A673 (cell line): ENCODE measurements around the gene KATNAL2. TPM values are rescaled to one million over a fixed set of nuclear protein-coding genes. Genes with fewer than 3 reads are reported as not detected.
A peak's percentile ranks its signal among the peaks of the same experiment; 100 is the strongest.

ENCODE experiments used
- BruUV-seq: library from RNA; stranded (reverse); fragments of 400-500 nt; replicated peaks from 2 replicates; lab custom pipeline; 2021; lab: Mats Ljungman, UMichigan
- CTCF ChIA-PET: fragments of 300-600 bp; sonication (Branson Sonifier 250); formaldehyde crosslinking; loops from one replicate; lab custom pipeline; 2022; ENCODE audit warnings: antibody characterized with exemption; lab: Charles Lee
- POLR2A ChIA-PET: fragments of 300-600 bp; sonication (Branson Sonifier 250); formaldehyde crosslinking; loops from one replicate; lab custom pipeline; 2022; ENCODE audit warnings: antibody characterized with exemption; ENCODE audit not compliant: low non-redundant PET; lab: Charles Lee
- DNase-seq: peaks from one replicate; pipeline ENCODE4 v3.0.0-alpha.2; 2015; ENCODE audit warnings: low spot score
- H3K27ac ChIP-seq: fragments of 200-600 bp; sonication (generic); 2 replicates; pipeline ENCODE4 v1.5.1; 2016; ENCODE audit warnings: mixed run types, low read depth, mild to moderate bottlenecking, mixed read lengths, antibody characterized with exemption, low read length; ENCODE audit not compliant: poor library complexity, severe bottlenecking
- H3K27me3 ChIP-seq: fragments of 200-600 bp; sonication (generic); replicated peaks from 2 replicates; pipeline ENCODE4 v1.6.1; 2017; ENCODE audit warnings: mixed run types, low read depth, mild to moderate bottlenecking, mixed read lengths, antibody characterized with exemption, low read length; ENCODE audit not compliant: insufficient read depth, poor library complexity
- H3K36me3 ChIP-seq: fragments of 200-600 bp; sonication (generic); 2 replicates; pipeline ENCODE4 v1.6.1; 2016; ENCODE audit warnings: mixed run types, mild to moderate bottlenecking, mixed read lengths, antibody characterized with exemption, low read length; ENCODE audit not compliant: insufficient read depth, poor library complexity, severe bottlenecking
- H3K4me1 ChIP-seq: fragments of 200-600 bp; sonication (generic); 2 replicates; pipeline ENCODE4 v1.6.1; 2017; ENCODE audit warnings: mixed run types, mild to moderate bottlenecking, mixed read lengths, antibody characterized with exemption, low read length; ENCODE audit not compliant: insufficient read depth, poor library complexity, severe bottlenecking
- H3K4me3 ChIP-seq: fragments of 200-600 bp; sonication (generic); 2 replicates; pipeline ENCODE4 v1.5.1; 2016; ENCODE audit warnings: low read depth, mixed run types, mild to moderate bottlenecking, mixed read lengths, low read length; ENCODE audit not compliant: poor library complexity, severe bottlenecking
- H3K9me3 ChIP-seq: fragments of 200-600 bp; sonication (generic); 2 replicates; pipeline ENCODE4 v1.6.1; 2016; ENCODE audit warnings: mixed run types, low read depth, mild to moderate bottlenecking, mixed read lengths, antibody characterized with exemption, low read length; ENCODE audit not compliant: poor library complexity, severe bottlenecking
- EZH2 ChIP-seq: fragments of 200-600 bp; sonication (generic); IDR thresholded peaks from 2 replicates; pipeline ENCODE4 v1.6.1; 2017; ENCODE audit warnings: borderline replicate concordance, low read depth, mild to moderate bottlenecking, mixed read lengths, antibody characterized with exemption, low read length; ENCODE audit not compliant: poor library complexity, severe bottlenecking
- intact Hi-C: fragments of 100-400 bp; cut with micrococcal nuclease; formaldehyde crosslinking; loops from one replicate; pipeline ENCODE4 v1.10.0; 2022; ENCODE audit not compliant: unreplicated experiment
- total RNA-seq: library from RNA; stranded (reverse); gene quantifications from 2 replicates; pipeline ENCODE4 v1.2.3, GENCODE V29; 2021
- TF ChIP-seq, protein P1 (sequence below): fragments of 300-800, 200-600 bp; sonication (generic); conservative IDR thresholded peaks from 2 replicates; pipeline ENCODE4 v1.5.1; 2017; ENCODE audit warnings: low read depth, mild to moderate bottlenecking, antibody characterized with exemption, low read length, moderate library complexity, mixed read lengths

Gene KATNAL2
- total RNA-seq, 1 experiment from 2014 or later: 10.6 TPM

GRCh38 chr18:46915800-46916550 is 1.4 kb upstream of the KATNAL2 start:
- peak overlapping the region; percentile 70 for H3K4me3 ChIP-seq
- POLR2A ChIA-PET: no interaction called here
- H3K4me1 ChIP-seq: peaks cover 23% of the 10 kb centered on the region
- CTCF ChIA-PET: no interaction called here
- H3K27me3 ChIP-seq: no peaks in the 10 kb centered on the region
- BruUV-seq: TSS peak; percentile 39
- H3K9me3 ChIP-seq: no peaks in the 10 kb centered on the region
- DNase-seq: no peak
- H3K36me3 ChIP-seq: no peaks in the 10 kb centered on the region
- intact Hi-C loops: no loop called here
- H3K27ac ChIP-seq: peak overlapping the region; percentile 88
- TF ChIP-seq, protein P1, sequence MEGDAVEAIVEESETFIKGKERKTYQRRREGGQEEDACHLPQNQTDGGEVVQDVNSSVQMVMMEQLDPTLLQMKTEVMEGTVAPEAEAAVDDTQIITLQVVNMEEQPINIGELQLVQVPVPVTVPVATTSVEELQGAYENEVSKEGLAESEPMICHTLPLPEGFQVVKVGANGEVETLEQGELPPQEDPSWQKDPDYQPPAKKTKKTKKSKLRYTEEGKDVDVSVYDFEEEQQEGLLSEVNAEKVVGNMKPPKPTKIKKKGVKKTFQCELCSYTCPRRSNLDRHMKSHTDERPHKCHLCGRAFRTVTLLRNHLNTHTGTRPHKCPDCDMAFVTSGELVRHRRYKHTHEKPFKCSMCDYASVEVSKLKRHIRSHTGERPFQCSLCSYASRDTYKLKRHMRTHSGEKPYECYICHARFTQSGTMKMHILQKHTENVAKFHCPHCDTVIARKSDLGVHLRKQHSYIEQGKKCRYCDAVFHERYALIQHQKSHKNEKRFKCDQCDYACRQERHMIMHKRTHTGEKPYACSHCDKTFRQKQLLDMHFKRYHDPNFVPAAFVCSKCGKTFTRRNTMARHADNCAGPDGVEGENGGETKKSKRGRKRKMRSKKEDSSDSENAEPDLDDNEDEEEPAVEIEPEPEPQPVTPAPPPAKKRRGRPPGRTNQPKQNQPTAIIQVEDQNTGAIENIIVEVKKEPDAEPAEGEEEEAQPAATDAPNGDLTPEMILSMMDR: no peak
- no peak for TF ChIP-seq EZH2

DNA sequence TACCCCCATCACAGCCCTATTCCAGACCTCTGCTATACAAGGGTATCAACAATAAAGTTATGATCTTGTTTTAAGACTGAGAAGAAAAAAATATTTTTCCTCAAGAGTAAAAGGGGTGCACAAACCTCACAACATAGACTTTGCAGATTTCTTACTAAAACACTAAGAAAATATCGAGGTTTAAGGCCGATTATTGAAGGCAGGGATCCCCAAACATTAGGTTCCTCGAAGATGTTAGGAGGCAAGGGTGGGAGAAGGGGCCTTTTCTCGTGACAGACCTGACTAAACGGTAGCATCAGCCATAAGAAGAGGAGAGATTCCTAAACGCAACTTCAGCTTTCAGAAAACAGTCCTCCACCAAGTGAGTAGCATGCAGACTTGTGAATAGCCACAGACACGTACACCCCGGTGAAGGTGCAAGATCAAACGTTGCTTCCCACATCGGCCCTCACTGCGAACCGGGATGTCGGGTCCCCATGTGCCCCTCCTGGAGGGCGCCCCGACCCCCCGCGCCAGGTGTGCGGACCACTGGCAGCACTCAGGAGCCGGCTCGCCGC is 773 bp upstream of the KATNAL2 start:
- peak overlapping the region; percentile 88 for H3K27ac ChIP-seq
- no TSS peak for BruUV-seq
- H3K36me3 ChIP-seq: no peaks in the 10 kb centered on the region
- H3K4me3 ChIP-seq: peak overlapping the region; percentile 70
- ChIA-PET POLR2A (no interaction called here), CTCF (no interaction called here)
- DNase-seq: peak; percentile 36
- H3K4me1 ChIP-seq: peaks cover 23% of the 10 kb centered on the region
- TF ChIP-seq EZH2: no peak
- TF ChIP-seq, protein P1: no peak
- H3K9me3 ChIP-seq: no peaks in the 10 kb centered on the region
- no peaks in the 10 kb centered on the region for H3K27me3 ChIP-seq
- intact Hi-C loops: no loop called here

DNA sequence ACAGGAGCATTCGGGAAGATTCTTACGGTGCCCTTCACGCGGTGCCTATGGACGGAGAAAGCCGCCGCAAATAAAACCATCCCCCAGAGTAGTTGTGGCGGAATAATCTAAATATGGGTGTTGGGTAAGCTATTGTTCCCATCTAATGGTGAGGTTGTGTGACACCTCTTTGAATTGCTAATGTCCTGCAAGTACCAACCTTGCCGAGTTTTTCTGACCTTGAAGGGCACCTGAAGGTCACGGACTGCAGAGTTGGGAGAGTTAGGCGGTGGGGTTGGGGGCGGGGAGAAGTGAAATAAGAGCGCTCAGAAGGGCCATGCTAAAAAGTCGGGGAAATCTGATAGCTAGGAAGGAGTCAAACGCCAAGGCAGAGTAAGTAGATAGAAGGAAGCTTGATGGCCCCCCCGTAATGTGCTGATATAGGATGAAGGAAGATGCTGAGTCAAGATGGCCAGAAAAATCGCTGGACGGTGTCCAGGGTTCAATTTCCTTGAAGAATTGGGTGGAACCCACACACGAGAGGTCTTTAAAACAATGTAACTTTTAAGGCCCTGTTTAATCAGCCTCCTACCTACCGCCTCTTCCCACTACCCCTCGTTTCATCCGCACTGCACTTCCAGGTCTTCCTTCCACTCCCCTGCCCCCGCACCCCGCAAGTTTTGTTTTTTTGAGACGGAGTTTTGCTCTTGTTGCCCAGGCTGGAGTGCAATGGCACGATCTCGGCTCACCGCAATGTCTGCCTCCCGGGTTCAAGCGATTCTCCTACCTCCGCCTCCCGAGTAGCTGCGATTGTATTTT is 600 bp downstream of the KATNAL2 start:
- H3K27ac ChIP-seq: peak overlapping the region; percentile 88
- CTCF ChIA-PET: no interaction called here
- POLR2A ChIA-PET: interaction anchor here (0.6 kb wide), 2 partner anchors 23 to 820 kb away, joined by 4 to 5 read pairs; partner anchors contain the start of gene ATP5F1A

More for the DNA sequence above, 600 bp downstream of the KATNAL2 start:
- DNase-seq: peak; percentile 35
- no peak for TF ChIP-seq EZH2
- TF ChIP-seq, protein P1: no peak
- peak overlapping the region; percentile 70 for H3K4me3 ChIP-seq
- no peaks in the 10 kb centered on the region for H3K27me3 ChIP-seq
- TSS peak; percentile 79 for BruUV-seq
- intact Hi-C loops: no loop called here
- peaks cover 23% of the 10 kb centered on the region for H3K4me1 ChIP-seq
- H3K36me3 ChIP-seq: no peaks in the 10 kb centered on the region
- no peaks in the 10 kb centered on the region for H3K9me3 ChIP-seq
